ENCODE data around the gene GOLGA8S.
"Not testable (repeated sequence)": the region's sequence is repeated elsewhere in the genome, so short reads cannot be mapped to it uniquely, and the experiment has no call there.

GOLGA8S gene, protein sequence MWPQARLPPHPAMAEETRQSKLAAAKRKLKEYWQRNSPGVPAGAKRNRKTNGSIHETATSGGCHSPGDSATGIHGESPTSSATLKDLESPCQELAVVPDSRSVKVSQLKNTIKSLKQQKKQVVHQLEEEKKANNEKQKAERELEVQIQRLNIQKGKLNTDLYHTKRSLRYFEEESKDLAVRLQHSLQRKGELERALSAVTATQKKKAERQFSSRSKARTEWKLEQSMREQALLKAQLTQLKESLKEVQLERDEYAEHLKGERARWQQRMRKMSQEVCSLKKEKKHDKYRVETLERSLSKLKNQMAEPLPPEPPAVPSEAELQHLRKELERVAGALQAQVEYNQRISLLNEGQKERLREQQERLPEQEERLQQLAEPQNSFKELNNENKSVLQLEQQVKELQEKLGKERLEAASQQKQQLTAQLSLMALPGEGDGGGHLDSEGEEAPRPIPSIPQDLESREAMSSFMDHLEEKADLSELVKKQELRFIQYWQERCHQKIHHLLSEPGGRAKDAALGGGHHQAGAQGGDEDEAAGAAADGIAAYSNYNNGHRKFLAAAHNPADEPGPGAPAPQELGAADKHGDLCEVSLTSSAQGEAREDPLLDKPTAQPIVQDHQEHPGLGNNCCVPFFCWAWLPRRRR

DNA sequence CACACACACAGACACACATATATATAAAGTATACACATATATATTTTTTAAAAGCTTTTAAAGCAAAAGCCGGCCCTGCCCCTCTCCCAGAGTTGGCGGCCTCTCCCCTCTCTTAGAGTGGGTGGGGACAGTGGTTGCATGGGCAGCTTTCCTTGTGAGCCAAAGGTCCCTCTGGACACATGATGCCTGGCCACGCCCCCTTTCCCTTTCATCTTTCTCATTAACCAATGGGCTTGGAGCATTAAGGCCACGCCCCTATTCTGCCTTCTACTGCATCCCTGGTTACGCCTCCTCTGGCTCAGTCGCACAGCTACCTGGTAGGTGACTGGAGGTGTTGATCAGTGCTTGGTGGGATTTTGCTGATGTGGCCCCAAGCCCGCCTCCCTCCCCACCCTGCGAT, at the start of gene GOLGA8S:
TSS of gene GOLGA8S (plus strand) at position 301 of the 400 bp plus-strand sequence. CDS start at position 363, 62 bp downstream.
- H3K4me3 ChIP-seq (ENCODE audit: low read depth, low read length) = not testable (repeated sequence)

DNA sequence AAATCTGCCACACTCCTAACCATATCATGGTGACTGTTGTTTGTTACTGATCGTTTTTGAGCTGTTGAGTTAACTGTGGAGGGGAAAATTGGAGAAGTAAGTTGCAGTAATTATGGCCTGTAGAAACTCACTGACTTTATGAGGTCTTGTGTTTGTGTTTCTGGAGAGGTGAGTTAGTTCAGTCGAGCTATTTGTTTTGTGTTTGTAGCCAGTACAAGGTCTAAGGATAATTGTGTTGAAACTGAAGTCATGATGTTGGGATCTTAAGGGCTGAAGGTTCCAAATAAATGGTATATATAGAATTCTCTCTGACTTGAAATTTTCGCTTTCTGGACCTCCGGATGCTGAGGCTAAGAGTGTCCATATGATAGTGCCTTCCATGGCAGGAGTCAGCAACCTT, 49.7 kb upstream of the GOLGA8S start:
- H3K4me3 ChIP-seq (ENCODE audit: low read depth, low read length) = peak overlapping the region; percentile 35; the same call in 1 of the 2 replicates

DNA sequence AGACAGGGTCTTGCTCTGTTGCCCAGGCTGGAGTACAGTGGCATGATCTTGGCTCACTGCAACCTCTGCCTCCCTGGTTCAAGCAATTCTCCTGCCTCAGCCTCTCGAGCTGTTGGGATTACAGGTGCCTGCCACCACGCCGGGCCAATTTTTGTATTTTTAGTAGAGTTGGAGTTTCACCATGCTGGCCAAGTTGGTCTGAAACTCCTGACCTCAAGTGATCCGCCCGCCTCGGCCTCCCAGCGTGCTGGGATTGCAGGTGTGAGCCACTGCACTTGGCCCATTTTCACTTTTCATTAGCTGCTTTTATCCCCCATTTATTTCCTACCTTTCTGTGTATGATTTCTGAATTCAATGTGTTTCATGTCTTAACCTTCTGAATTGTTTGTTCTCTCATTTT, 48.6 kb upstream of the GOLGA8S start:
- H3K4me3 ChIP-seq (ENCODE audit: low read depth, low read length) = not testable (repeated sequence)

DNA sequence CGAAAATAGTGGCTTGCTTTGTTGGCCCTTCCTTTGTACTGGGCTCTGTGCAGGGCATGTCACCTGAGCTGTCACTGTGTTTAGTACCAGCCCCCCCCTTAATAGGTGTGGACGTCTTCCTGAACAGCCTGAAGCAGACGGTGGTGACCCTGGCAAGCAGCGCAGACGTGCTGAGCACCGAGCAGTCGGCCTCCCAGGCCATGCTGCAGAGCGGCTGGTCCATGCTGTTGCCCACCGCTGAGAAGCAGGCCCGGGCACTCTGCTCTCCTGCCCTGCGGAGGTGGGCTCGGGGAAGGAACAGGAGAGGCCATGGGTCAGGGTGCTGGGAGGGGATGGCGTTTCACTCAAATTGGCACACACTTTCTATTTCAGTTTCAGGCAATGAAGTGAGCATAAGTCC, 43.3 kb upstream of the GOLGA8S start:
- H3K4me3 ChIP-seq (ENCODE audit: low read depth, low read length) = not testable (repeated sequence)

DNA sequence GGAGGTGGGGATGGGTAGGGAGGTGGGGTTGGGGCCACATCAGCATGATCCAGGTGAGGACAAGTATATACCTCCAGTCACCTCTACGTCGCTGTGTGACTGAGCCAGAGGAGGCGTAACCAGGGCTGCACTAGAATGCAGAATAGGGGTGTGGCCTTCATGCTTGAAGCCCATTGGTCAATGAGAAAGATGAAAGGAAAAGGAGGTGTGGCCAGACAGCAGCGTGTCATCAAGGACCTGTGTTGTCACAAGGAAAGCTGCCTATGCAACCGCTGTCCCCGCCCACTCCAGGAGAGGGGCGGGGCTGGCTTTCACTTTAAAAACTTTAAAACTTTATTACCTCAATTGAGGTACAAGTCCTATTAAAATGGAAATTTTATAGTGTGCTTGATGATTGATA, 20.5 kb upstream of the GOLGA8S start, which contains the start of gene GOLGA6L26:
TSS of gene GOLGA6L26 (minus strand) at position 101 of the 400 bp plus-strand sequence. CDS start at position 40, 61 bp downstream.
- H3K4me3 ChIP-seq (ENCODE audit: low read depth, low read length) = not testable (repeated sequence)

DNA sequence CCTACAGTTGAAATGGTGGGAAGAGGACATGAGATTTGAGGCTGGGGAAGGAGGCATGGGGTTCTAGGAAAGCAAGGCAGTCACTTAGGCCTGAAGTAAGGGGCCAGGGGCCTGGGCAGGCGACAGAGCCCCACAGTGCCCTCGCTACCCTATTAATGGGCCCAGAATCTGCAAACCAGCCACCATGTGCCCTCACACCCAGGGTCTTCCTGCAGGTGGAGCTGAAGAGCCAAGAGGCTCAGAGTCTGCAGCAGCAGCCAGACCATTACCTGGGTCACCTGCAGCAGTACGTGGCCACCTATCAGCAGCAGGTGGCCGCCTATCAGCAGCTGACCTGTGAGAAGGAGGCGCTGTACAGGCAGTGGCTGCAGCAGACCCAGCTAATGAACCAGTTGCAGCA, 8.1 kb downstream of the GOLGA8S start:
- not testable (repeated sequence) for H3K4me3 ChIP-seq (ENCODE audit: low read depth, low read length)

DNA sequence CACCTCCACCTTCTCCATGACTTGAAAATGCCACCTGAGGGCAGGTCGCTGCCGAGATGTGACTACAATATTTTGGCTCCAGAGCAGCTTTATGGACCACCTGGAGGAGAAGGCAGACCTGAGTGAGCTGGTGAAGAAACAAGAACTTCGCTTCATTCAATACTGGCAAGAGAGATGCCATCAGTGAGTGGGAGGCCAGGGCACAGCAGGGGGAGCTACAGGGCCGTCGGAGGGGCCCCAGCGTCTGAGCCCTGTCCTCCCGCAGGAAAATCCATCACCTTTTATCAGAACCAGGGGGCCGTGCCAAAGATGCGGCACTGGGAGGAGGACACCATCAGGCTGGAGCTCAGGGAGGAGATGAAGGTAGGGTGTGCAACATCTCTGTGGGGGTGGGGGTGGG, 9.7 kb downstream of the GOLGA8S start:
- not testable (repeated sequence) for H3K4me3 ChIP-seq (ENCODE audit: low read depth, low read length)

DNA sequence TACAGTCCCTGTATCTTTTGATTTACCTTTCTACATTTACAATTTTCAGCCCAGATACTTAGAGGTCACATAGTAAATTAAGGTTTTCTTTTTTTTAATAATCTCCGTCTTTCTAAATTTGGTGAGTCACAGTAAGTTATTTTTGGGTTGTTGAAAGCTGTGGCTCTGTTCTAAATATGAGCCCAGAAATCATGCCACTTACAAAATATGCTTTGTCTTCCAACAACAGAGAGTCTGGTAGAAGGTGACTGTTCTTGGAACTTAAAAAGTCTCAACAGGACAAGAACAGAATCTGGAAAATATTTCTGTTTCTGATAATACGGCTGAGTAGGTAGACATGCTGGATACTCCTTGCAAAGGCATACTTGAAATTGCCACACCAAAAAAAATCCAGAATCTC, 16.0 kb downstream of the GOLGA8S start:
- no peak overlapping the region for H3K4me3 ChIP-seq (ENCODE audit: low read depth, low read length)
- TF ChIP-seq, protein P1, sequence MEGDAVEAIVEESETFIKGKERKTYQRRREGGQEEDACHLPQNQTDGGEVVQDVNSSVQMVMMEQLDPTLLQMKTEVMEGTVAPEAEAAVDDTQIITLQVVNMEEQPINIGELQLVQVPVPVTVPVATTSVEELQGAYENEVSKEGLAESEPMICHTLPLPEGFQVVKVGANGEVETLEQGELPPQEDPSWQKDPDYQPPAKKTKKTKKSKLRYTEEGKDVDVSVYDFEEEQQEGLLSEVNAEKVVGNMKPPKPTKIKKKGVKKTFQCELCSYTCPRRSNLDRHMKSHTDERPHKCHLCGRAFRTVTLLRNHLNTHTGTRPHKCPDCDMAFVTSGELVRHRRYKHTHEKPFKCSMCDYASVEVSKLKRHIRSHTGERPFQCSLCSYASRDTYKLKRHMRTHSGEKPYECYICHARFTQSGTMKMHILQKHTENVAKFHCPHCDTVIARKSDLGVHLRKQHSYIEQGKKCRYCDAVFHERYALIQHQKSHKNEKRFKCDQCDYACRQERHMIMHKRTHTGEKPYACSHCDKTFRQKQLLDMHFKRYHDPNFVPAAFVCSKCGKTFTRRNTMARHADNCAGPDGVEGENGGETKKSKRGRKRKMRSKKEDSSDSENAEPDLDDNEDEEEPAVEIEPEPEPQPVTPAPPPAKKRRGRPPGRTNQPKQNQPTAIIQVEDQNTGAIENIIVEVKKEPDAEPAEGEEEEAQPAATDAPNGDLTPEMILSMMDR (IDR thresholded peaks at IDR 0.05; ENCODE audit: low read depth, low read length) = no peak

DNA sequence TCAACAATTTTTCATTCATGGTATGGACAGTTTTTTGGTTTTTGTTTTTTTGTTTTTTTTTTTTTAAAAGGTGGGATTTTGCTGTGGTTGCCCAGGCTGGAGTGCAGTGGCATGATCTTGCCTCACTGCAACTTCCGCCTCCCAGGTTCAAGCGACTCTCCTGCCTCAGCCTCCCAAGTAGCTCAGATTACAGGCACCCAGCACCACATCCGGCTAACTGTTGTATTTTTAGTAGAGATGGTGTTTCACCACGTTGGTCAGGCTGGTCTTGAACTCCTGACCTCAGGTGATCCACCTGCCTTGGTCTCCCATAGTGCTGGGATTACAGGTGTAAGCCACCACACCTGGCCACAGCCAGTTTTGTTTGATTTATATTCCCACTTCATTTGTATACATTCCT, 16.6 kb downstream of the GOLGA8S start:
- not testable (repeated sequence) for H3K4me3 ChIP-seq (ENCODE audit: low read depth, low read length)

DNA sequence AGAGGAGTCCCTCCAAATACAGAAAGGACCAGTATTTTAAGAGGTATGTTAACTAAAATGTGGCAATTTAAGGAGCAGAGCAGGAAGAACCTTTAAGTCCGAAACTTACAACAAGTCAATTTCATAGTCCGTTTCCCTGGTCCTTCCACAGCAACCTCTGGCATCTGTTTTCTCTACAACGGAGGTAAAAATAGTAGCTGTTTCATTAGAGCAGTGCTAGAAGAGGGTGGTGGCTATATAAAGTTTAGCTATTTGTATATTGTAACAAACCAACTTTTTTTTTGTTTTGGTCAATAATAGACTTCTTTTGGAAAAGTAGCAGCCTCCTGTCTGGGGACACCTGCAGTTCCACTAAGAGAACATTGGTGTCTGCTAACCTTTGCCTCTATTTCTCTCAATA, 17.3 kb downstream of the GOLGA8S start:
- not testable (repeated sequence) for H3K4me3 ChIP-seq (ENCODE audit: low read depth, low read length)

DNA sequence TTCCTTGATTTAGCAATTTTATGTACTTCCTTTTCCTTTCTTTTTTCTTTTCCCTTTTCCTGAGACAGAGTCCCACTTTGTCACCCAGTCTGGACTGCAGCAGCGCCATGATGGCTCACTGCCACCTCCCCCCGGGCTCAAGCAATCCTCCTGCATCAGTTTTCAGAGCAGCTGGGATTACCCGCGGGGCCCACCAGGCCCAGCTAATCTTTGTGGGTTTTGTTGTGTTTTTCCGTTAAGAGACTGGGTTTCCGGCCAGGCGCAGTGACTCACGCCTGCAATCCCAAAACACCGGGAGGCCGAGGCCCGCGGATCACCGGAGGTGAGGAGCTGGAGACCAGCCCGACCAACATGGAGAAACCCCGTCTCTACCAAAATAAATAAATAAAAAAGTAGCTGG, 17.7 kb downstream of the GOLGA8S start:
- TF ChIP-seq, protein P1 (IDR thresholded peaks at IDR 0.05; ENCODE audit: low read depth, low read length) = no peak
- no peak overlapping the region for H3K4me3 ChIP-seq (ENCODE audit: low read depth, low read length)

DNA sequence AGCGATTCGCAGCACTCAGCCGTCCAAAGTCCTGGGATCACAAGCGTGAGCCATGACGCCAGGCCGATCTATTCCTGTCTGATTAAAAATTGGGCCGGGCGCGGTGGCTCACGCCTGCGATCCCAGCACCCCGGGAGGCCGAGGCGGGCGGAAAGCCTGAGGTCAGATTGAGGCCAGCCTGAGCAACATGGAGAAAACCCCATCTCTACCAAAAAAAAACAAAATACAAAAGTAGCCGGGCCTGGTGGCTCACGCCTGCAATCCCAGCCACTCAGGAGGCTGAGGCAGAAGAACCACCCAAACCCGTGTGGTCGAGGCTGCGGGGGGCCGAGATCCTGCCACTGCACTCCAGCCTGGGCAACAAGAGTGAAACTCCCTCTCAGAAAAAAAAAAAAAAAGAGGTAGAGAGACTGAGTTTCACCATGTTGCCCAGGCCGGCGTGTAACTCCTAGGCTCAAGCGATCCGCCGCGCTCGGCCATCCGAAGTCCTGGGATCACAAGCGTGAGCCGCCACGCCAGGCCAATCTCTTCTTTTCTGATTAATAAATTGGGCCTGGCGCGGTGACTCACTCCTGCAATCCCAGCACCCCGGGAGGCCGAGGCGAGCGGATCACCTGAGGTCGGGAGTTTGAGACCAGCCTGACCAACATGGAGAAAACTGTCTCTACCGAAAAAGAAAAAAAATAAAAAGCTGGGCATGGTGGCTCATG, 18.5 kb downstream of the GOLGA8S start:
- H3K4me3 ChIP-seq (ENCODE audit: low read depth, low read length) = not testable (repeated sequence)

DNA sequence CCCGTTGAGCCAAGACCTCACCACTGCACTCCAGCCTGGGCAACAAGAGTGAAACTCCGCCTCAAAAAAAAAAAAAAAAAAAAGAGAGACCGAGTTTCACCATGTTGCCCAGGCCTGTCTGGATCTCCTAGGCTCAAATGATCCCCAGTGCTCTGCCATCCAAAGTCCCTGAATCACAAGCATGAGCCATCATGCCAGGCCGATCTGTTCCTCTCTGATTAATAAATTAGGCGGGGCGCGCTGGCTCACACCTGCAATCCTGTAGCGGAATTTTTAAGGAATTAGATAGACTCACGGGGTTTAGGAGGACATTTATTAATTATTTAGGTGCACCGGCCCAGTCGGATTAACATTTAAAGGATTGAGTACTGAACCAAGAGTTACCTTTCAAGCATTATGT, 19.7 kb downstream of the GOLGA8S start:
- not testable (repeated sequence) for H3K4me3 ChIP-seq (ENCODE audit: low read depth, low read length)

DNA sequence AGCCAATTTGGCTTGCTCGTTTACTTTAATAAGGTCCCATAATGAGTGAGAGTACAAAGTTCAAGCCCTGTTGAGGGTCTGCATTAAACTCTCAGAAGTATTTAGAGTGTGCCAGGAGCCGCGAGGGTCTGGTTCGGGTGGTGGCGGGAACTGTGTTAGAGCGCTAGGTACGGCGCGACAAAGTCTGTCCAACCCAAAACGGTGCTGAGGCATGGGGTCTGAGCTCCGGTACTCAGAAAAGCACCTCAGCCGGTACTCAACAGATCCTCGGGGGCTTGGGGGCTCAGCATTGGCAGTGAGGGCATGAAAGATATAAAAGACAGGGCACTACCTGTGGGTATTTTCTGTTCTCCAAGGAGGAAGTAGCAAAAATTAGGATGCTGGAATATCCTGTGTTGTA, 24.4 kb downstream of the GOLGA8S start:
- H3K4me3 ChIP-seq (ENCODE audit: low read depth, low read length) = not testable (repeated sequence)

DNA sequence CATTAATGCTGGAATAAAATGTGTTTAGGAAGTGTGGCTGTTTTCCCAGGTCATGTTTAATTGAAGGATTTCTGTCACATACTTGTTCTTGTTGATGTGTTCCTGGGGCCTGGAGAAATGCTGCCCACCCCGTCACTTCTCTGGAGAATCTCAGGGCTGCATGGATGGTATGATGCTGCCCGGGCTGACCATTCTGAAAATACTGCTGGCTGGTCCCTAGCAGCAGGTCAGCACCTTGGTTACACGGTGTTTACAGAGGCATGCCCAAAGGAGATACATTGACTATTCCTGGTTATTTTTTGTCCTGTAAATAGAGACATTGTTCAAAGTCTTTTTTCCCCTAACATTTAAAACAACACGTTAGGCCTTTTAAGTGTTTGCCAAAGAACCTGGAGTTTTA, 26.2 kb downstream of the GOLGA8S start:
- H3K4me3 ChIP-seq (ENCODE audit: low read depth, low read length) = not testable (repeated sequence)

DNA sequence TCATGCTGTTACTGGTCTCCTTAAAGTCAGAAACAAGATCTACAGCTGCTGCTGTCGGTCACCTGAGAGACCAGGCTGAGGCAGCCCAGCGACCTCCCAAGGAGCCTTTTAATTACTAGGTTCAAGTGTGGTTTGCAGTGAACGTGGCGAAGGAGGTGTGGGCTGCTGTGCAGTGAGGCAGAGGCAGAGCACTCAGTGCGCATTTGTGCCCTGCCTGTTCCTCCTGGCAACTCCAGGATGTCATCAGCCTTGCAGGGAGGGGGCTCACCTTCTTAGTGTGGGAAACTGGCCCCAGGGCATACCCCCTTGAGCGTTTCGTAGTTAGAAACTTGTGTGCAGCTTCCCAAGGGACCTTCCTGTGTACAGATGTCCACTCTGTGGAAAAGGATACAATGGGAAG, 26.6 kb downstream of the GOLGA8S start:
- H3K4me3 ChIP-seq (ENCODE audit: low read depth, low read length) = not testable (repeated sequence)

Measured in WI38 (cell line).